Adrenal gland (tissue), 5 donors: ENCODE data around the gene PRKG1.

Experiments
- POLR2A ChIP-seq, 2 donors: fragments of 450-650 bp; IDR thresholded peaks; one replicate each; pipeline ENCODE4 v1.6.1; 2017; ENCODE audit warnings: antibody characterized with exemption in 2 of 2, mild to moderate bottlenecking in 2 of 2, moderate library complexity in 1 of 2
- TF ChIP-seq, protein P1 (sequence below), 6 experiments: fragments of 450-650 bp in 4 of 6; fragments of 200-600 bp in 2 of 6; sonication (generic) in 1 of 6; IDR thresholded peaks; 1 replicate in 5 of 6; 2 replicates in 1 of 6; pipeline versions ENCODE4 v1.5.1 to v1.8.0; 2016 to 2021; ENCODE audit warnings: antibody characterized with exemption in 6 of 6, mild to moderate bottlenecking in 2 of 6, moderate library complexity in 1 of 6
- donor health status: DM: no; HTN: no; CAD: no.

DNA sequence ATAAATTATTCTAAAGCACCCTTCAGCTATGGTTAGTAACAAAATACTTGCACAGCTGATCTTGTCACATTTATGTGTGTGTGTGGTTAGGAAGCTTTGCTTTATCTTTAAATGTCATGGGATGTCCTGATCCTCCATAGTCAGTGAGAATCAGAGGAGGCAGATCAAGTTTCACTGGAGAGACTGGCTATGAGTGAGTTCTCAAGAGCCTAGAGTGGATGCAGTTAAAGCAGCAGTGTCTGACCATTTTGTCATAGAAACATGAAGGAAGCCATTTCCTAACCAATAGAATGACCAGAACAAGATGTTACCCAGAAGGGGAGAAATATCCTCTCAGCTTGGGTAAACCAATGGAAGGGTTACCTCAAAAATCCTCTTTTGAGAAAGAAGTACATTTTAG, 1032.6 kb downstream of the PRKG1 start:
- TF ChIP-seq, protein P1, sequence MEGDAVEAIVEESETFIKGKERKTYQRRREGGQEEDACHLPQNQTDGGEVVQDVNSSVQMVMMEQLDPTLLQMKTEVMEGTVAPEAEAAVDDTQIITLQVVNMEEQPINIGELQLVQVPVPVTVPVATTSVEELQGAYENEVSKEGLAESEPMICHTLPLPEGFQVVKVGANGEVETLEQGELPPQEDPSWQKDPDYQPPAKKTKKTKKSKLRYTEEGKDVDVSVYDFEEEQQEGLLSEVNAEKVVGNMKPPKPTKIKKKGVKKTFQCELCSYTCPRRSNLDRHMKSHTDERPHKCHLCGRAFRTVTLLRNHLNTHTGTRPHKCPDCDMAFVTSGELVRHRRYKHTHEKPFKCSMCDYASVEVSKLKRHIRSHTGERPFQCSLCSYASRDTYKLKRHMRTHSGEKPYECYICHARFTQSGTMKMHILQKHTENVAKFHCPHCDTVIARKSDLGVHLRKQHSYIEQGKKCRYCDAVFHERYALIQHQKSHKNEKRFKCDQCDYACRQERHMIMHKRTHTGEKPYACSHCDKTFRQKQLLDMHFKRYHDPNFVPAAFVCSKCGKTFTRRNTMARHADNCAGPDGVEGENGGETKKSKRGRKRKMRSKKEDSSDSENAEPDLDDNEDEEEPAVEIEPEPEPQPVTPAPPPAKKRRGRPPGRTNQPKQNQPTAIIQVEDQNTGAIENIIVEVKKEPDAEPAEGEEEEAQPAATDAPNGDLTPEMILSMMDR (IDR thresholded peaks at IDR 0.05) = no peak
- no peak for TF ChIP-seq POLR2A (IDR thresholded peaks at IDR 0.05)
